Esophagus squamous epithelium (tissue), 5 donors: ENCODE results near the gene QSER1. TPM values are rescaled to one million over a fixed set of nuclear protein-coding genes. Genes with fewer than 3 reads are reported as not detected.

Source experiments
- DNase-seq: peaks from one replicate; lab custom pipeline; 2025; lab: John Stamatoyannopoulos, UW
- H3K27ac ChIP-seq, 4 donors: fragments of 200-600 bp; sonication (generic); one replicate each; pipeline ENCODE4 v1.5.1; 2016 to 2019; ENCODE audit warnings: mild to moderate bottlenecking in 1 of 4
- H3K27me3 ChIP-seq, 4 donors: fragments of 200-600 bp; sonication (generic); 1 replicate in 3 of 4; 2 replicates in 1 of 4; pipeline versions ENCODE4 v1.5.1 to v1.6.0; 2017 to 2021; ENCODE audit warnings: antibody characterized with exemption in 1 of 4
- H3K36me3 ChIP-seq, 3 donors: fragments of 200-600 bp; sonication (generic); one replicate each; pipeline ENCODE4 v1.5.1; 2016 to 2019
- H3K4me1 ChIP-seq, 3 donors: fragments of 200-600 bp; sonication (generic); one replicate each; pipeline ENCODE4 v1.5.1; 2017 to 2019
- H3K4me3 ChIP-seq, 4 donors: fragments of 200-600 bp; sonication (generic); 1 replicate in 3 of 4; 2 replicates in 1 of 4; pipeline ENCODE4 v1.5.1; 2016 to 2019; ENCODE audit warnings: mild to moderate bottlenecking in 2 of 4, moderate library complexity in 1 of 4
- H3K9me3 ChIP-seq, 3 donors: fragments of 200-600 bp; sonication (generic); one replicate each; pipeline ENCODE4 v1.5.1; 2016 to 2019
- CTCF ChIP-seq, 6 experiments: fragments of 450-650 bp in 4 of 6; fragments of 200-600 bp in 2 of 6; sonication (generic) in 2 of 6; IDR thresholded peaks; one replicate each; pipeline ENCODE4 v1.5.1; 2016 to 2019; ENCODE audit warnings: antibody characterized with exemption in 6 of 6, mild to moderate bottlenecking in 4 of 6, moderate library complexity in 4 of 6
- POLR2A ChIP-seq, 4 donors: fragments of 450-650 bp; IDR thresholded peaks; one replicate each; pipeline ENCODE4 v1.6.1; 2017; ENCODE audit warnings: antibody characterized with exemption in 4 of 4, mild to moderate bottlenecking in 4 of 4, moderate library complexity in 3 of 4
- WGBS, 2 donors: methylation state at CpG; one replicate each; pipeline ENCODE4 v1.1.5; 2018; 5-methylcytosine and 5-hydroxymethylcytosine counted together
- intact Hi-C: fragments of 100-400 bp; cut with DNase I; formaldehyde crosslinking; loops from one replicate; pipeline ENCODE4 v1.15.0; 2022
- total RNA-seq, 4 donors: library from RNA; depleted of rRNA; stranded (reverse); fragments of >200 nt; gene quantifications; one replicate each; pipeline ENCODE4 v1.1.0, GENCODE V29; 2016
- donor health status: DM: yes; HTN: yes; CAD: no.

Gene QSER1
- total RNA-seq, 4 donors from 2014 or later = 26.7 to 43.5 (median 33.3) TPM

- Histone ChIP-seq H3K27ac (no peak overlapping the region), H3K27me3 (no peaks in the 10 kb centered on the region), H3K4me3 (no peak overlapping the region), H3K36me3 (no peaks in the 10 kb centered on the region), H3K9me3 (no peaks in the 10 kb centered on the region), H3K4me1 (peaks cover 0 to 6% (median 0%) of the 10 kb centered on the region in 3 donors)
- 73% methylated on average over 2 of the region's 2 CpGs; no CpG with 5 or more reads in 1 of the 2 donors for WGBS, 2 donors
- DNase-seq = no peak
- TF ChIP-seq CTCF (IDR thresholded peaks at IDR 0.05) = no peak
- no peak for TF ChIP-seq POLR2A (IDR thresholded peaks at IDR 0.05)
- intact Hi-C loops = no loop called here
Measured at GRCh38 chr11:32870676-32871075, 21.9 kb upstream of the QSER1 start.

- Histone ChIP-seq H3K27ac (no peak overlapping the region), H3K27me3 (no peaks in the 10 kb centered on the region), H3K9me3 (no peaks in the 10 kb centered on the region), H3K4me3 (no peak overlapping the region), H3K4me1 (peaks cover 0 to 6% (median 0%) of the 10 kb centered on the region in 3 donors), H3K36me3 (no peaks in the 10 kb centered on the region)
- intact Hi-C loops = no loop called here
- TF ChIP-seq POLR2A (IDR thresholded peaks at IDR 0.05) (no peak), CTCF (IDR thresholded peaks at IDR 0.05) (no peak)
- DNase-seq = no peak
Measured at GRCh38 chr11:32874132-32874531, 18.5 kb upstream of the QSER1 start.

- Histone ChIP-seq H3K4me1 (no peaks in the 10 kb centered on the region), H3K27ac (no peak overlapping the region), H3K27me3 (no peaks in the 10 kb centered on the region), H3K4me3 (no peak overlapping the region), H3K9me3 (no peaks in the 10 kb centered on the region), H3K36me3 (no peaks in the 10 kb centered on the region)
- TF ChIP-seq CTCF (IDR thresholded peaks at IDR 0.05) (no peak), POLR2A (IDR thresholded peaks at IDR 0.05) (no peak)
- WGBS, 2 donors = 45 to 52% methylated on average over 4 of the region's 4 CpGs
- no peak for DNase-seq
- intact Hi-C loops = no loop called here
Measured at GRCh38 chr11:32881286-32881685, 11.3 kb upstream of the QSER1 start.

GRCh38 chr11:32883421-32883820 lies 9.2 kb upstream of the QSER1 start:
- intact Hi-C loops = no loop called here
- H3K36me3 ChIP-seq = no peaks in the 10 kb centered on the region
- WGBS, 2 donors = 43 to 64% methylated on average over 3 of the region's 3 CpGs
- no peak overlapping the region for H3K4me3 ChIP-seq
- H3K4me1 ChIP-seq = no peaks in the 10 kb centered on the region
- no peak overlapping the region for H3K27ac ChIP-seq
- TF ChIP-seq POLR2A (IDR thresholded peaks at IDR 0.05) = no peak
- no peak for TF ChIP-seq CTCF (IDR thresholded peaks at IDR 0.05)
- no peak for DNase-seq
- H3K27me3 ChIP-seq = no peaks in the 10 kb centered on the region
- no peaks in the 10 kb centered on the region for H3K9me3 ChIP-seq

GRCh38 chr11:32884023-32884422 lies 8.6 kb upstream of the QSER1 start:
- intact Hi-C loops = no loop called here
- no peaks in the 10 kb centered on the region for H3K4me1 ChIP-seq
- 91 to 98% methylated on average over 3 of the region's 3 CpGs for WGBS, 2 donors
- no peak overlapping the region for H3K4me3 ChIP-seq
- TF ChIP-seq POLR2A (IDR thresholded peaks at IDR 0.05) (no peak), CTCF (IDR thresholded peaks at IDR 0.05) (no peak)
- DNase-seq = no peak
- H3K9me3 ChIP-seq = no peaks in the 10 kb centered on the region
- H3K27me3 ChIP-seq = no peaks in the 10 kb centered on the region
- H3K36me3 ChIP-seq = no peaks in the 10 kb centered on the region
- H3K27ac ChIP-seq = no peak overlapping the region
